ENCODE results near the gene ANKZF1.

ANKZF1 gene

GRCh38 chr2:219228041-219228910 lies 1.3 kb upstream of the ANKZF1 start:
- DNase-seq (ENCODE audit: low spot score) = no peak

GRCh38 chr2:219228911-219229304 lies 698 bp upstream of the ANKZF1 start:
- DNase-seq (ENCODE audit: low spot score) = no peak

- no peak for DNase-seq (ENCODE audit: low spot score)
Observed at GRCh38 chr2:219230059-219230540, 494 bp downstream of the ANKZF1 start.

GRCh38 chr2:219234331-219234730 lies 4.7 kb downstream of the ANKZF1 start:
- no peak for DNase-seq (ENCODE audit: low spot score)

- no peak for DNase-seq (ENCODE audit: low spot score)
Observed at GRCh38 chr2:219243291-219243761, 13.7 kb downstream of the ANKZF1 start.

- DNase-seq (ENCODE audit: low spot score) = no peak
Observed at GRCh38 chr2:219244789-219245147, 15.2 kb downstream of the ANKZF1 start.

DNA sequence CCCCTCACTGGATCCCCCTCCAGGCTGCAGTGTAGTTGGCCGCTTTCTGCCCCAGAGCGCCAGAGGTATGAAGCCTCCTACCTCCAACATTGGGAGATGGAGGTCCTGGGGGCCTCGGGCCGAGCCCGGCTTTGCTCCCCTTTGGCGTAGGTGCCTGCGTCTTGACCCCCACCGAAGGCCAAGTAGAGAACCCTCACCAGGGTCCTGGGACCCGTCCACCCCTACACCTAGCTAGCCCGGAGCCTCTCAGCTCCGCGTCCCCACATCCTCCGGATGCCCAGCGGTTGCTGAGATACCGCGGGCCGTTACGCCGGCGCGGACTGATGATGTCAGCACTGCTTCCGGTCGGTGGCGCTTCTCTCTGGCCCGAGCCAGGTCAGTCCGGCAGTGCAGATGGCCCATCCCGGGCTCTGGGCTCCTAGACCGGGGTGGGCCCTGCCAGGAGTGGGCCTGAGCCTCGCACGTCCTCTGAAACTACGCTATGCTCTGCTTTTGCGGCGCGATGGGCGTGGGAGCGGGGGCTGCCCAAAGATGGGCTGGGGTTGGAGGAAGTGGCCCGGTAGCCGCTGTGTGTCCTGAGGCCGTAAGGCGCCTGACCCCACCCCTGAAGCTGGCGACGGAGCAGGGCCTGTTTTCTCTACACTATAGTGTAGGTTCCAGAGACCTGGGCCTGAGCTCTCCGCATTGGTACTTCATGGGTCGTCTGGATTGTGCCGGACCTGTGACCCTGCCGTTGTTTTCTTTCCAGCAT lies 15.7 kb downstream of the ANKZF1 start, which contains the start of the genes GLB1L and STK16:
TSS of gene GLB1L (minus strand) at position 297 of the 751 bp plus-strand sequence. CDS start 1,871 bp downstream, outside the sequence.
TSS of gene STK16 (plus strand) at position 332 of the 751 bp plus-strand sequence. CDS start 521 bp downstream, outside the sequence.
- DNase-seq (ENCODE audit: low spot score) = peak; percentile 90

GRCh38 chr2:219245899-219246230 lies 16.3 kb downstream of the ANKZF1 start:
- DNase-seq (ENCODE audit: low spot score) = no peak

DNA sequence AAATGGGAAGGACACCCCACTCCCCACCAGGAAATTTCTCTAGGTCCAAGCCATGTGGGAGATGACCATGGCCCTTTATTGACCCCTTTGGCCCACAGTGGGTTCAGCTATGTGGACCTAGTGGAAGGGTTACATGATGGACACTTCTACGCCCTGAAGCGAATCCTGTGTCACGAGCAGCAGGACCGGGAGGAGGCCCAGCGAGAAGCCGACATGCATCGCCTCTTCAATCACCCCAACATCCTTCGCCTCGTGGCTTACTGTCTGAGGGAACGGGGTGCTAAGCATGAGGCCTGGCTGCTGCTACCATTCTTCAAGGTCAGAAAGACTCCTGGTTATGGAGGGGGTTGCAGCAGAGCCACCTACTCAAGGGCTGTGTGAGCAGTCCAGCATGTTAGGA lies 17.0 kb downstream of the ANKZF1 start:
- DNase-seq (ENCODE audit: low spot score) = no peak

DNA sequence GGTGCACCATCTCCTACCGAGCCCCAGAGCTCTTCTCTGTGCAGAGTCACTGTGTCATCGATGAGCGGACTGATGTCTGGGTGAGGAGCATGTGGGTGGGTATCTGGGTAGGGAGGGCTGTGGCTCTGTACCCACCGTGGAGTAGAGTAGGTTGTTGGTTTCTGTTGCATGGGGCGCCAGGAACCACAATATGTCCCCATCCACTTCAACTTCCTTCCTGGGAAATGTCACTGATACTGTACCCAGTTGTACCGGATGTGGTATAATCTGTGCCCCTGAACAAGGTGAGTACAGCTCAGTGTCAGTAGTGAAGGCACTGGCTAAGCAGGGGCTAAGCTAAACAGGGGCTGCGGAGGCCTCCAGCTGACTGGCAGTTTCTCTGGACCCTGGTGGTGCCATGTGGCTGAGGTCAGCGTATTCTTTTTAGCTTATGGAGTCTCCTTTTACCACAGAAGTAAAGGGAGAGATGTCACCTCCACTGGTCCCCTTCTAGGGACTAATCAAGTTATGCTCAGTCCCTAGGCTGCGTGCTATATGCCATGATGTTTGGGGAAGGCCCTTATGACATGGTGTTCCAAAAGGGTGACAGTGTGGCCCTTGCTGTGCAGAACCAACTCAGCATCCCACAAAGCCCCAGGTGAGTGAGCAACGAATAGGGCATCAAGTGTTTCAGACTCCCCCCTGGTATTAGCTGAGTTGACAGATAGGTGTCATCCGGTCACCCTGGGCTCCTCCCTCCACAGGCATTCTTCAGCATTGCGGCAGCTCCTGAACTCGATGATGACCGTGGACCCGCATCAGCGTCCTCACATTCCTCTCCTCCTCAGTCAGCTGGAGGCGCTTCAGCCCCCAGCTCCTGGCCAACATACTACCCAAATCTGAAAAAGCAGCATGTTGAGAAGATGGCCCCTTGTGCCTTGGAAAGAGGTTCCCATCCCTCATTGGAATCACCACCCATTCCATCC lies 18.4 kb downstream of the ANKZF1 start:
- no peak for DNase-seq (ENCODE audit: low spot score)

- no peak for DNase-seq (ENCODE audit: low spot score)
Observed at GRCh38 chr2:219248845-219249202, 19.2 kb downstream of the ANKZF1 start.

DNA sequence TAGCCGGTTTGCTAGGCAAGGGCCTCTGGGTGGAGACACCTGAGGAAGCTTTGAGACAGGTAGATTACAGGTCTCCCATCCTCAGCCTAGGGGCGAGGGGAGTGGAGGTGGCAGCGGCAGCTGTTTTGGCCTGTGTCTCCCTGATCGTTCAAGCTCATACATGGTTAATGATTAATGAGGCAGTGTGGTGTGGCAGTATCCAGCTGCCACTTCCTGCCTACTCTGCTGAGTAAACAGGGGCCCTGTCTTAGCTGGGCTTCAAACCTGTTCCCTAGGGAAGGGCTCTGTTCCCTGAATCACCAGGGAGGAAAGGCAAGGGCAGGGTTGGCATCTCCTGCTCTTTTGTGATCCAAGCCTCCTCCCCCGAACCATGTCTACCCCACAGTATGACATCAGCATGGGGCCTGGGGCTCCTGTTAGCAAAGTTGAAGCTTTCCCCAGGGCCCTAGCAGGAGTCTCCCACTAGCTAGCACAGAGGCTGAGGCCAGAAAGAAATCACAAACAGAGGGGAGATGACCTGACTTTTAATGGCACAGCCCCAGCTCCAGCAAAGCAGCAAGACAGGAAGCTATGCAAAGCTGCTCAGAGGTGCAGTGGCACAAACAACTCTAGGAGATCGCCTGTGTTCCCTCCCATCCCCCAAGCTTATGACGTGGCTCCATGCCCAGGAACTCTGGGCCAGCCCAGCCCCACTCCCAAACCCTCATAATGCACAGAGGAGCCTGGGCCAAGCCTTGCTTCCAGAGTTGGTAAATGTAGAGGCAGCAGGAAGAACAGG lies 19.8 kb downstream of the ANKZF1 start:
- peak; percentile 62 for DNase-seq (ENCODE audit: low spot score)

DNA sequence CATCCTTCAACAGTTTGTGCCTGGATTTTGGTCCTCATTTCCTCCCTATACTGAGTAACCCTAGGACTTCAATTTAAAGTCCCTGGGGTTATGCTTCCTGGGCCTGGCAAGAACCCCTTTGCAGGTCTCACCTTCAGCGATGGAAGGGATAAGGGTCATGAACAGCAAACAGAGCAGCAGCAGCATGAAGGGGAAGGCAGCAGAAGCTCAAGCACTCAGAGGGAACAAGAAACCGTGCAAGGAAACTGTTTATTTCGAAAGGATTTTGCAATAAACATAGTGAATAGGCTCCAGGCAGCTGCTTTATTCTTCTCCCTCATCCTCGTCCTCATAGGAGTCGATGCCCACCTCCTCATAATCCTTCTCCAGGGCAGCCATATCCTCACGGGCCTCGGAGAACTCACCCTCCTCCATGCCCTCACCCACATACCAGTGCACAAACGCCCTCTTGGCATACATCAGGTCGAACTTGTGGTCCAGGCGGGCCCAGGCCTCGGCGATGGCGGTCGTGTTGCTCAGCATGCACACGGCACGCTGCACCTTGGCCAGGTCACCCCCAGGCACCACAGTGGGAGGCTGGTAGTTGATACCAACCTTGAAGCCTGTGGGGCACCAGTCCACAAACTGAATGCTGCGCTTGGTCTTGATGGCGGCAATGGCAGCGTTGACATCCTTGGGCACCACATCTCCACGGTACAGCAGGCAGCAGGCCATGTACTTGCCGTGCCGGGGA lies 20.6 kb downstream of the ANKZF1 start:
- no peak for DNase-seq (ENCODE audit: low spot score)

DNA sequence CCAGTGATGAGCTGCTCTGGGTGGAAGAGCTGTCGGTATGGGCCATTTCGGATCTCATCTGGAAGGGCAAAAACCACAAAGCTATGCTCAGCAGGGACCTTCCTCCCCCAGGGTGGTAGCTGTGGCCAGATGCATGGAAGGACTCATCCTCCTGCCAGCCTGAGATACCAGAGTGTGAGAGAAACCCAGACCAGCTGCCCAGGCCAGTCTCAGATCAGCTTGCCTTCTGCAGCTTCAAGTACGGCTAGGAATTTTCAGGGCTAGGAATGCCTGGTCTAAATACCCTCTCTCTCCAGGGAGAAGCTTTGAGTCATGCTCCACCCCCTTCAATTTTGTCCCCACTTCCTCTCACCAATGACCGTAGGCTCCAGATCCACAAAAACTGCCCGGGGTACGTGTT lies 22.1 kb downstream of the ANKZF1 start:
- no peak for DNase-seq (ENCODE audit: low spot score)

DNA sequence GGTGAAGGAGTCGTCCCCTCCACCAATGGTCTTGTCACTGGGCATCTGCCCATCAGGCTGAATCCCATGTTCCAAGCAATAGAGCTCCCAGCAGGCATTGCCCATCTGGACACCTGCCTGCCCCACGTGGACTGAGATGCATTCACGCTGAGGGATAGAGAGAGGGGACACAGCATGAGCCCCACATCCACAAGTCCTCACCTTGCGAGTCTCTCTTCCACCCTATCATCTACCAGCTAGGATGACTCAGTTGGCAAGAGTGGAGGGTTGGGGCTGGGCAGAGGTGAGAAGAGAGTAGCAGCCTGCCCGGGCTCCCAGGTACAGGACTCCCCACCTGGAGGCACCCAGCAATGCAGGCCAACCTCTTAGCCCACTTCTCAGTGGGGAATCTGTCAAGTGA lies 22.5 kb downstream of the ANKZF1 start:
- no peak for DNase-seq (ENCODE audit: low spot score)

DNA sequence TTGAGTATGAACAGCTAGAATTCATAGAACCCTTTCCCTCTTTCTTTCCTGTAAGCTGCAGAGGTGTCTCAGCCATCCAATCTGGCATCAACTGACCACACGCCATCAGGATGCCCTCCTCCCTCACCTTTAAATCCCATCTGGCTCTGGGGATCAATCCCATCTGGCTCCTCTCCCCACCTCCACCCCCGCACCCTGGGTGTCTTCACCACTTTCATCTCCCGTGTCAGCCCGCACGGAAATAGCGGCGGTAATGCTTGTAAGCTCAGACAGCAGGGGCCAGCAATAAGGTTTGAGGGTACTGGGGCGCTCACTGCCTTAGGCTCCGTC lies 22.9 kb downstream of the ANKZF1 start:
- DNase-seq (ENCODE audit: low spot score) = no peak

GRCh38 chr2:219252900-219253752 lies 23.5 kb downstream of the ANKZF1 start, which contains the start of gene TUBA4B:
Gene TUBA4B (plus strand): TSS chr2:219253243. CDS start chr2:219253408, 165 bp downstream.
- DNase-seq (ENCODE audit: low spot score) = no peak

DNA sequence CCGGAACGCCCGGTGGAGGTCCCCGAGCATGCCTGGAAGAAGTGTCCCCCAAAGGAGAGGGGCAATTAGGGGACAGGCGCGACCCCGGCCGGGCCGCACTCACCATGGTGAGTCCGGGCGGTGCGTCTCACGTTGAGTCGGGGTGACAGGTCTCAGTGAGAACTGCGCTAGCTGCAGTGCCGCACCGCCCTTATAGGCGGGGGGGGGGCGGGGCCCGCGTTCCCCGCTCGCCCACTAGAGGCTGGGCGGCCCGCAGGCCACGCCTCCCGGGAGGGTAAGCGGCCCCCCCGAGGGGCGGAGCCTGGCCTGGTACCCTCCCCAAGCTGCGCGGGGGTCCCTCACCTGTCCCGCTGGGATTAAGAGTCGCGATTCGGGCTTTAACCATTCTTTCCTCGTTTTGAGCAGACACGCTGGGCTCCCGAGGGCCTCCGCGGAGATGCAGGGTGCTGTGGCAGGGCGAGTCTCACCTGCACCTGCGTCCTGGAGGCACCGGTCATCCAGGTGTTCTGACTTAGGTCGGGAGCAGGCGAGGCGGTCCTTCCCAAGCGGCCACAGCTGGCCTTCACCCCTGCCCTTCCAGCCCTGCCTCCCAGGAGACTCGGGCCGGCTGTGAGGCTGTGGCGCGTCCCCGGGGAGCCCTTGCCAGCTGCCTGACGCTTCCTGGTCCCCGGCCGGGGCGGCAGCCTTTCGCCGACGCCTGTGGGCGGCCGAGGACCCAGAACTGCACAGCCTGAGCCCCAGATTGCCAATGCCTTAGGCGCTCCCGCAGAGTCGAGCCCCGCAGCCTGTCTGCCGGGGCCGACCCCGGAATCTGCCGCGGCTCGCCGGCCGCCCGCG lies 24.4 kb downstream of the ANKZF1 start, which contains the start of gene TUBA4A:
TSS of gene TUBA4A (minus strand) at position 166 of the 837 bp plus-strand sequence. CDS start at position 106, 60 bp downstream.
- DNase-seq (ENCODE audit: low spot score) = peak; percentile 83
